GM12865 (cell line): Measurements from ENCODE around the gene TBCC.
"Not testable (repeated sequence)": the region's sequence is repeated elsewhere in the genome, so short reads cannot be mapped to it uniquely, and the experiment has no call there.

Experiments used
- DNase-seq: peaks from one replicate; pipeline ENCODE4 v3.0.0; 2010; ENCODE audit warnings: low read depth
- H3K4me3 ChIP-seq: 2 replicates; pipeline ENCODE4 v1.5.1; 2011; ENCODE audit warnings: mild to moderate bottlenecking, low read depth, low read length, control low read depth
- CTCF ChIP-seq: IDR thresholded peaks from 2 replicates; pipeline ENCODE4 v1.5.1; 2011; ENCODE audit warnings: low read length, control low read depth, low read depth, inconsistent platforms; ENCODE audit not compliant: insufficient read depth; ENCODE audit errors: missing control alignments

TBCC gene

GRCh38 chr6:42746463-42747391 is 824 bp upstream of the TBCC start:
- no peak for TF ChIP-seq CTCF
- peak overlapping the region; percentile 87 for H3K4me3 ChIP-seq
- DNase-seq = peak; percentile 96

GRCh38 chr6:42745083-42745639 is 742 bp downstream of the TBCC start:
- DNase-seq = peak; percentile 58
- TF ChIP-seq CTCF = no peak
- peak overlapping the region; percentile 100 for H3K4me3 ChIP-seq

GRCh38 chr6:42744351-42744893 is 1.5 kb downstream of the TBCC start:
- no peak for DNase-seq
- no peak for TF ChIP-seq CTCF
- peak overlapping the region; percentile 100 for H3K4me3 ChIP-seq

GRCh38 chr6:42742116-42742894 is 3.6 kb downstream of the TBCC start:
- no peak for DNase-seq
- TF ChIP-seq CTCF = no peak
- H3K4me3 ChIP-seq = no peak overlapping the region

- DNase-seq = no peak
- H3K4me3 ChIP-seq = no peak overlapping the region
- TF ChIP-seq CTCF = no peak
These were observed 5.2 kb downstream of the TBCC start for GRCh38 chr6:42740725-42741124.

- TF ChIP-seq CTCF = no peak
- DNase-seq = no peak
- H3K4me3 ChIP-seq = no peak overlapping the region
These were observed 9.9 kb downstream of the TBCC start for GRCh38 chr6:42735976-42736375.

- not testable (repeated sequence) for H3K4me3 ChIP-seq, DNase-seq
These were observed 11.9 kb downstream of the TBCC start for GRCh38 chr6:42733867-42734481.
